AG09319 (cell line): Measurements from ENCODE around the gene NOS1AP.
"Not testable (repeated sequence)": the region's sequence is repeated elsewhere in the genome, so short reads cannot be mapped to it uniquely, and the experiment has no call there.

Source experiments
- DNase-seq: peaks from one replicate; pipeline ENCODE4 v3.0.0-alpha.2; 2010; ENCODE audit warnings: low read depth; ENCODE audit errors: extremely low read depth
- CTCF ChIP-seq: IDR thresholded peaks from 2 replicates; pipeline ENCODE4 v1.5.1; 2011; ENCODE audit warnings: low read depth, mild to moderate bottlenecking, inconsistent platforms, low read length, moderate library complexity

The NOS1AP gene

DNA sequence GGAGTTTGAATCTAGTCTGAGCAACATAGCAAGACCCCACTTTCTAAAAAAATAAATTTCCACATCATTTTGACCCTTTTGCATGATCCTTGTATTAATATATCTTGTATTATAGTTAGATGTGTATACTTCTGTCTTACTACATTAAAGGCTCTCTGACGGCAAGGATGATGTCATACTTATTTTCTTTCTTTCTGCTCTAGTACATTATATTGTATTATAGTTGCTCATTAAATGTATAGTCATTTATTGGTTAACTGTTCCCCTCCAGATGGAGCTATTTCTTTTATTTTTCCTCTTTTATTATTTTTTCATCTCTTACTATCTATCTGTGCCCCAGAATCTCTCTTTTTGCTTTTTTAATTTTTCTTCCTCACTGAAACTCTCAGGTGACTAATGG is 30.9 kb upstream of the NOS1AP start:
- no peak for DNase-seq
- no peak for TF ChIP-seq CTCF

DNA sequence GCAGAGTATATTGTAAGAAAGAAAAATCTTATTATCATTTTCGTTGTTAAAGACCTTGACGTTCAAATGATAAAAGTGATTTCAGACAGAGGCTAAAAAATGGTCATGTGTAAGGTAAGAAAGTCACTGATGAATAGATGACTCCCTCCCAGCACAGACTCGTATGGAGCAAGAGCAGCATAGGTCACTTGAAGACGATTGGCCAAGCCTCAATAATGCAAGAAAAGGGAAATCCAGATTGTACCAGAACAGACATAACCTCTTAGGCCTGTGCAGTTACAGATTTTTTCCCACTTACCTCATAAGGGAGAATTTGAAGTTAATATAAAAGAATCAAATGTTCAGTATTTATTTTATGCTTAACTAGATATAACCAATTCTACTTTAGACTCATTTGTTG is 29.5 kb upstream of the NOS1AP start:
- TF ChIP-seq CTCF, result no peak

GRCh38 chr1:162040657-162041056 is 28.8 kb upstream of the NOS1AP start:
- peak; percentile 59 for TF ChIP-seq CTCF
- DNase-seq, result no peak

More for the DNA sequence above, 29.5 kb upstream of the NOS1AP start:
- DNase-seq, result no peak

GRCh38 chr1:162042361-162042760 is 27.1 kb upstream of the NOS1AP start:
- no peak for TF ChIP-seq CTCF
- DNase-seq, result no peak

DNA sequence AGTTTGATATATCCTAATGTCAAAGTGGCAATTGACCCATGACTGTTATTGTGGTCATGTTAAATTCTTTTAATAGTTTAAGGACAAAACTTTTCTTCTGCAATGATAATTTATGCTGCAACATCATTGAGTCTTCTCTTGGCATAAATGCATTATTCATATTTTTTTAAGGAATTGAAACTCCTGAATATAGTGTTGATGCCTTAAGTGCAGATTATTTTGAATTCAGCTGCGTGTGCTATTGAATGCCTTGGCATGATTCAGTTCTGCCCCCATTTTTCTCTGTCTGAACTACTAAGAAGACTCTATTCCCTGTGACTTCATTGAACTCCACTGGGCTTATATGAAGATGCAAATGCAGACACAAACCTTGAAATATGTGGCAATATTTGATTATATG is 22.6 kb upstream of the NOS1AP start:
- no peak for TF ChIP-seq CTCF
- DNase-seq, result no peak

DNA sequence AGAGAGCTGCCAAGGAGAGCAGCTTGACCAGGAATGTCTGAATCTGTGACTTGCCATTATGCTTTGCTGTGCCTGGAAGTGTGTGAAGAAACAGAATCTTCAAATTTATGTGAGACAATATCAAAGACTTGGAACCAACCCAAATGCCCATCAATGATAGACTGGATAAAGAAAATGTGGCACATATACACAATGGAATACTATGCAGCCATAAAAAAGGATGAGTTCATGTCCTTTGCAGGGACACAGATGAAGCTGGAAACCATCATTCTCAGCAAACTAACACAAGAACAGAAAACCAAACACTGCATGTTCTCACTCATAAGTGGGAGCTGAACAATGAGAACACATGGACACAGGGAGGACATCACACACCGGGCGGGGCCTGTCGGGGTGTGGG is 15.5 kb upstream of the NOS1AP start:
- not testable (repeated sequence) for DNase-seq

GRCh38 chr1:162055062-162055461 is 14.4 kb upstream of the NOS1AP start:
- no peak for TF ChIP-seq CTCF
- DNase-seq, result no peak

GRCh38 chr1:162056043-162056442 is 13.4 kb upstream of the NOS1AP start:
- peak; percentile 94 for TF ChIP-seq CTCF
- DNase-seq, result peak; percentile 20
